NCI-H2227 (cell line): ENCODE measurements around the gene GDAP1L1.
"Not testable (repeated sequence)": the region's sequence is repeated elsewhere in the genome, so short reads cannot be mapped to it uniquely, and the experiment has no call there.

Experiments
- DNase-seq: peaks from one replicate; lab custom pipeline; 2025; ENCODE audit not compliant: unreplicated experiment; lab: John Stamatoyannopoulos, UW

GDAP1L1 gene

GRCh38 chr20:44219170-44219730 lies 27.9 kb upstream of the GDAP1L1 start:
- DNase-seq = no peak

DNA sequence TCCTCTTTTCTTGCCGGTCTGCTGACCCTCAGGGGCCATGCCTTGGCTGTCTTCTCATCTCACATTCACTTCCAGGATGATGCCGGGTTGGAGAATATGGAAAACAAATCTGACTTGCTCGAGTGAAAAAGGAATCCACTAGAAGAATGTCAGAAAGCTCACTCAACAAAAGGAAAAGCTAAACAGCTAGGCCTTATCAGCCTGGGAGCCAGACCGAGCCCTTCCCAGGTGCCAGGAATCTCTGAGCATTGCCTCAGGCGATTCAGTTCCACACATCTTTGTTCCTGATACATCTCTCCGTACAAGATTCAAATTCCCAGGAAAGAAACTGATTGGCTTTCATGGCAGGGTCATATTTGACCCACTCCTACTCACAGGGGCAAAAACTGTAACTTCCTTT lies 27.3 kb upstream of the GDAP1L1 start:
- no peak for DNase-seq

GRCh38 chr20:44221368-44221954 lies 25.6 kb upstream of the GDAP1L1 start:
- no peak for DNase-seq

DNA sequence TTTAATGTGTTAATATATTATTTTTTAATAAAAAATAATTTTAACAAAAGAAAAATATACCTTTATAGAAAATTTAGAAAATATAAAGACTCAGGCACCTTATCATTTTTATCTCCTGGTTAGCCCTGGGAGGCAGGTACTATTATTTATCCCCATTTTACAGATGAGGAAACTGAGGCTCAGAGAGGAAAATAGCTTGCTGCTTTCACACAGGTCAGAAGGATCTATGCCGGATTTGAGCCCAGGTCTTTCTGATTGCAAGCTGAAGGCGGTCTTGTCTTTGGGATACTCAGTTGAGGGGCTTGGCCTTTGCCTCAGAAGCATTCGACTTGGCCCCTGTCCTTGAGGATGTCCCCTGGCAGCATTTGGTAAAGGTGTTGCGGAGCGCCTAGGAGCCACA lies 25.1 kb upstream of the GDAP1L1 start:
- no peak for DNase-seq

DNA sequence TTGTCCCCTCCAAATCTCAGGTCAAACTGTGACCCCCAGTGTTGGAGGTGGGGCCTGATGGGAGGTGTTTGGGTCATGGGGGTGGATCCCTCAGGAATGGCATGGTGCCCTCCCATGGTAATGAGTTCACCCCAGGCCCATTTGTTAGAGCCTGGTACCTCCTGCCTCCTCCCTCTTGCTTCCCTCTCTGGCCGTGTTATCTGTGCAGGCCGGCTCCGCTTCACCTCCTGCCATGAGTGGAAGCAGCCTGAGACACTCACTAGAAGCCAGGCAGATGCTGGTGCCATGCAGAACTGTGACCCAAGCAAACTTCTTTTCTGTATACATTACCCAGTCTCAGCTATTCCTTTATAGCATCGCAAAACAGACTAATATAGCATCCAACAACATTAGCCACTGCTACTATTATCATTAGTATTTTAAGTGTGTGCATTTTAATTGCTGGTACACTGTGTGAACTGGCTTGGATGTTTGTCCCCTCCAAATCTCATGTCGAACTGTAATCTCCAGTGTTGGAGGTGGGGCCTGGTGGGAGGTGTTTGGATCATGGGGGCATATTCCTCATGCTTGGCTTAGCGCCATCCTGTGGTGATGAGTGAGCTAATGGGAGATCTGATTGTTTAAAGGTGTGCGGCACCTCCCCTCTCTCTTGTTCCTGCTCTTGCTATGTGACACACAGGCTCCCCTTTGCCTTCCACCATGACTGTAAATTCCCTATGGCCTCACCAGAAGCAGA lies 24.3 kb upstream of the GDAP1L1 start:
- DNase-seq = peak; percentile 43

DNA sequence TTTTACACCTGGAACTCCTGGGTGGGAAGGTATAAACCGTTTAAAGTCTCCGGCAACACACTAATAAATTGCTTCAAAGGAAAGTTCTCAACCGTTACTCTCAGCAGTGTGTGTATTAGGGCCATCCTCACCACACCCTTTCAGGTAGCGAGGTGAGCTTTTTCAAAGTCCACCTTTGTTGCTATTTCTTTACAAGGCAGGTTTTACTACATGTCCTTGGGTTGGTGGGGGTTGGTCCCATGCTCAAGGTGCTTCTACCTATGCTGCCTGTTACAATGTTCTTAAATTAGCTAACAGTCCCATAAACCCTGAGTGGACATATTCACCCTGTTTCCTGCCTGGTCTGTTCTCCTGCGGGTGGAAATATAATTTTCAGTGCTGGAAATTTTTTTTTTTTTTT lies 23.4 kb upstream of the GDAP1L1 start:
- no peak for DNase-seq

DNA sequence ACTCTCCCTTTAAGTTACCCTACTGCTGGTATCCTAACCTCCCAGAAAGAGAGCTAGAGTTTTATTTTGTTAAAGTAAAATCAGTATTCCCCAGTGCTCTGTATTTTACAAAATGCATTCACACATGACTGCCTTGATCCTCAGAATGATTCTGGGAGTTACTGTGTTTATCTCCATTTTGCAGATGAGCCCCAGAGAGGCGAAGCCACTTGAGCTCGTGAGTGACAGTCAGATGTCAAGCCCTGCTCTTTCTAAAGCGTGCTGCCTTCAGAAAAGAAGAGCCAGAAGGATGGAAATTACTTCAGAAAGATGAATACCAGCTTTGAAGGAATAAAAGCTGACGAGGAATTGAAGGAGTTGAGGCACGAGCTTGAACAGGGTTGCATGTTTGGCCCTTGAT lies 22.5 kb upstream of the GDAP1L1 start:
- DNase-seq = peak; percentile 18

GRCh38 chr20:44228465-44229258 lies 18.4 kb upstream of the GDAP1L1 start:
- no peak for DNase-seq

GRCh38 chr20:44231193-44231592 lies 15.9 kb upstream of the GDAP1L1 start:
- no peak for DNase-seq

GRCh38 chr20:44231713-44232468 lies 15.2 kb upstream of the GDAP1L1 start:
- DNase-seq = peak; percentile 12

- DNase-seq = not testable (repeated sequence)
Measured at GRCh38 chr20:44232469-44232856, 14.6 kb upstream of the GDAP1L1 start.

DNA sequence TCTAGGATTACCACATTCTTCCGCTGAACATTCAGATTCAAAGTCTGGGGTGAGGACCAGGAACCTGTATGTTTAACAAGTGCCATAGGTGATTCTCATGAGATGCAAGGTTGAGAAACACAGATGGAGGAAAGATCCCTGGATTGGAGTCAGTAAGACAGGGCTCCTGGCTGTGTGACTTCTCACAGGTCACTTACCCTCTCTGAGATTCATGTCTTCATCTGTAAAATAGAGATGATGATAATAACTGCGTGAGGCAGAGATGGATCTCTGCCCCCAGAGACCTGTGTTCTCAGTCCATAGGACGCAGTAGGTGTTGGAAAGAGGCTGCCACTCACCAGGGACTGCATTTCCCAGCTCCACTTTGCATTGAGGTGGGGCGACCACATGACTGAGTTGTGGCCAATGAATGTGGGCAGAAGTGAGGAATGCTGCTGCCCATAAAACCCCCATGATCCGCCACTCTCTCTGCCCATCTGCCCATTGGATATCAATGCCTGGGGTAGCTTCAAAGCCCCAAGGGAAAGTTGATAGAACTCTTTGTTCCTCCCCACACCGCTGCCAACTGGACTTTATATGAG lies 13.6 kb upstream of the GDAP1L1 start:
- no peak for DNase-seq

- no peak for DNase-seq
Measured at GRCh38 chr20:44234566-44235317, 12.4 kb upstream of the GDAP1L1 start.

DNA sequence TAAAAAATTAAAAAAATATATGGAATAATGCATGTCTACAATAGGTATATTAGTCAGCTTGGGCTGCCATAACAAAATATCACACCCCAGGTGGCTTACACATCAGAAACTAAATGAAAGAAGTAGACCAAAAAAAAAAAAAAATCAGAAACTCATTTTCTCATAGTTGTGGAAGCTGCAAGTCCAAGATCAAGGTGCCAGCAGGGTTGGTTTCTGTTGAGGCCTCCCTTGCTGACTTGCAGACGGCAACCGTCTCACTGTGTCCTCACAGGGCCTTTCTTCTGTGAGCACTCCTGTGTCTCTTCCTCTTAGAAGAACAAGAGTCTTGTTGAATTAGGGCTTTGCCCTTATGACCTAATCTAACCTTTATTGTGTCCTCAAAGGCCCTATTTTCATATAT lies 11.4 kb upstream of the GDAP1L1 start:
- no peak for DNase-seq

- DNase-seq = not testable (repeated sequence)
Measured at GRCh38 chr20:44236840-44237239, 10.3 kb upstream of the GDAP1L1 start.

DNA sequence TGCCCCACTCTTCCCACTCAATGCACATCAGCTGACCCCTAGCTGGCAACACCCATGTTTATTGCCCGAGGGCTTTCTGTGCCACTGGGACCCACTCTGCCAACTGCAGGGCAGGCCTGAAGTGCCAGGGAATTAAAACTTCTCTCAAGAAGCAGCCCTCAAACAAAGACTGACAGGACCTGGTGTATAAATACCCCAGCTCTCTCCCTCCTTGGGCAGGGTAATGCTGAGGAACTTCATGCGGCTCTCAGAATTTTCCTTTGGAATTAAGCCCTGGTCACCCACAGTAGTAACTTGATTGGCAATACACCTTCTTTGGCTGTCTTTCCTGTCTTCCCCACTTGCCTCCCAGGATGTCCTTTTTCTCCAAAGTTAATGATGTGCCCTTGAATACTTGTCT lies 5.3 kb upstream of the GDAP1L1 start:
- DNase-seq = no peak

DNA sequence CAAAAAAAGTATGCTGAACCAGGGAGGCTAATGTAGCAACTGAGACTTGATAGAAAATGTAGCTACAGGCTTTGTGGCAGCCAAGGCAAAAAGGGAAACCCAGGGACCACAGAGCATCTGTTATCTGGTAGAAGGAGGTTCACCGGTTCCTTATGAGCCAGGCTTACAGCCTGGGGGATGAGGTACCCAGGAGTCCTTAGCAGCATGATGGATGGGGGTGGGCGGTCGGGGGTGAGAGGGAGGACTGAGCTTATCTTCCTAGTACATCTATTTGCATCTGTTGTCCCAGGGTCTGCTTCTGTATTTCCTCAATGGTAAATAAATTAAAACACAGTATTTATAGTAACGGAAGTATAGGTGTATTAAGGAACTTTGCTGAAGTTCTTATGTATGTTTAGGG lies 1.1 kb upstream of the GDAP1L1 start:
- no peak for DNase-seq

DNA sequence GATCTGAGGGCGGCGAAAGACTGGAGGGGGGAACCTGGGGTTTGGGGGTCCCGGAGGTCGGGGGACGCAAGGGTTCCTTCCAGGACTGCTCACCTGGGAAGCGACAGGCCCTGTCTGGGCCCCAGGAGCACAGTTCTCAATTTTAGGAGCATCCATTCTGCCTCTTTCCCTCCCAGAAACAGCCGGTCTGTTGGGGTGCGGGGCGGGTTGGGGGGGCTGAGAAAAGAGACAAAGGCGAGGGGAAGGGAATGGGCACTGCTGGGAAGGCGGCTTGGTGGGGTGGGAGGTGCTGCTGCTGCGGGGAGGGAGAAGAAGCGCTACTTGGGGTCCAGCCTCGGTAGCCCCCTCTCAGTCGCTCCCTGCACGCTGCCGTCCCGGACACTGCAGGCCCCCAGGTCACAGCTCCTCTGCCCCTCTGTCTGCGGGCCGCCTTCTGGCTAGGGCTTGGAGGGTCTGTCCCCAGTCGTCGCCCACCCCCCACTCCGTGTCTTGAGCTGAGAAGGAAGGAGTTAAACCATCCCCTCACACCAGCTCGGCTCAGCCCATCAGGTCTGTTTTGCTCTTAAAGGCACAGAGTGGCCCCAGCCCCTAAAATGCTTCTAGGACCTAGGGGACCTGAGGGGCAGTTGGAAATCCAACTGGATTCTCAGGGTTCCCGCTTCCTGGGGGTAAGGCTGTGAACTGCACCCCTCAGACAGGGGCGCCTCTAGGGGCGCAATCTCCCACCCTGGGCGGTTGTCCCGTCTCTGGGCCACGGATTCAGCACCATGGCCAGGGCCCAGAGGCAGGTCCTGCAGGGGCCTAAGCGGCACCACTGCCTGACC lies 690 bp downstream of the GDAP1L1 start:
- no peak for DNase-seq

- no peak for DNase-seq
Measured at GRCh38 chr20:44248410-44248759, 1.3 kb downstream of the GDAP1L1 start.
